H1 (cell line): ENCODE results near the gene SLC22A15. TPM values are rescaled to one million over a fixed set of nuclear protein-coding genes. Genes with fewer than 3 reads are reported as not detected.

ENCODE experiments used
- CTCF ChIA-PET: fragments of 300-600 bp; sonication (Branson Sonifier 250); formaldehyde crosslinking; loops from one replicate; lab custom pipeline; 2021; ENCODE audit not compliant: partially characterized antibody; lab: Charles Lee
- POLR2A ChIA-PET: fragments of 300-600 bp; sonication (Branson Sonifier 250); formaldehyde crosslinking; loops from one replicate; lab custom pipeline; 2021; ENCODE audit warnings: inconsistent platforms; ENCODE audit not compliant: partially characterized antibody; lab: Charles Lee
- DNase-seq, 2 experiments: peaks; one replicate each; pipeline versions ENCODE4 v3.0.0 to v3.0.0-alpha.2; 2010 to 2022; ENCODE audit warnings: low spot score in 2 of 2, low read depth in 1 of 2, mixed read lengths in 1 of 2
- FAIRE-seq: peaks from 2 replicates; lab custom pipeline; 2011; peaks lifted over from hg19 to GRCh38; lab: Jason Lieb, UNC
- H2AFZ ChIP-seq: 2 replicates; pipeline ENCODE4 v1.8.1; 2012; ENCODE audit warnings: low read length, inconsistent platforms
- H2AK5ac ChIP-seq: 2 replicates; pipeline ENCODE4 v1.6.1; 2013; ENCODE audit warnings: low read depth, low read length
- H2BK120ac ChIP-seq: replicated peaks from 2 replicates; pipeline ENCODE3; 2013; ENCODE audit warnings: low read depth, low read length, inconsistent platforms
- H2BK12ac ChIP-seq: 2 replicates; pipeline ENCODE4 v1.6.1; 2013; ENCODE audit warnings: low read depth, low read length
- H2BK15ac ChIP-seq: 2 replicates; pipeline ENCODE4 v1.6.1; 2013; ENCODE audit warnings: low read length
- H2BK20ac ChIP-seq: 2 replicates; pipeline ENCODE4 v1.6.1; 2013; ENCODE audit warnings: low read length
- H2BK5ac ChIP-seq: 2 replicates; pipeline ENCODE4 v1.6.1; 2013; ENCODE audit warnings: low read depth, low read length
- H3K14ac ChIP-seq: 2 replicates; pipeline ENCODE4 v1.6.1; 2013; ENCODE audit warnings: inconsistent platforms; ENCODE audit not compliant: insufficient read length
- H3K18ac ChIP-seq: 2 replicates; pipeline ENCODE4 v1.6.1; 2013; ENCODE audit warnings: low read length; ENCODE audit errors: extremely low read depth
- H3K23ac ChIP-seq: 2 replicates; pipeline ENCODE4 v1.6.1; 2013; ENCODE audit warnings: inconsistent platforms; ENCODE audit not compliant: insufficient read length
- H3K23me2 ChIP-seq: 2 replicates; pipeline ENCODE4 v1.6.1; 2013; ENCODE audit warnings: low read depth, low read length
- H3K27ac ChIP-seq: 2 replicates; pipeline ENCODE4 v1.6.1; 2011; ENCODE audit warnings: low read depth, low read length, inconsistent platforms
- H3K27me3 ChIP-seq, 4 experiments: replicated peaks in 1 of 4; 1 replicate in 1 of 4; 2 replicates in 3 of 4; pipeline versions ENCODE4 v1.6.1 to v1.8.1; 2011 to 2013; ENCODE audit warnings: low read length in 3 of 4, mild to moderate bottlenecking in 3 of 4, inconsistent platforms in 2 of 4, mixed read lengths in 2 of 4, moderate library complexity in 1 of 4; ENCODE audit not compliant: control insufficient read depth in 3 of 4, insufficient read depth in 3 of 4; ENCODE audit errors: extremely low read depth in 1 of 4
- H3K36me3 ChIP-seq, 4 experiments: 2 replicates each; pipeline versions ENCODE4 v1.6.1 to v1.8.1; 2011 to 2013; ENCODE audit warnings: mild to moderate bottlenecking in 4 of 4, low read length in 3 of 4, moderate library complexity in 2 of 4, control low read depth in 1 of 4, inconsistent platforms in 1 of 4; ENCODE audit not compliant: insufficient read depth in 4 of 4, control insufficient read depth in 2 of 4
- H3K4ac ChIP-seq: replicated peaks from 2 replicates; pipeline ENCODE3; 2013; ENCODE audit warnings: low read length, low read depth, mixed read lengths, inconsistent platforms; ENCODE audit not compliant: insufficient read length
- H3K4me1 ChIP-seq, 4 experiments: replicated peaks in 1 of 4; 1 replicate in 1 of 4; 2 replicates in 3 of 4; pipeline versions ENCODE4 v1.6.1 to v1.8.1; 2011 to 2013; ENCODE audit warnings: low read length in 3 of 4, inconsistent platforms in 2 of 4, mixed read lengths in 1 of 4; ENCODE audit not compliant: insufficient read depth in 4 of 4, control insufficient read depth in 3 of 4
- H3K4me2 ChIP-seq, 2 experiments: 2 replicates each; pipeline versions ENCODE4 v1.6.1 to v1.8.1; 2011 to 2013; ENCODE audit warnings: low read depth in 2 of 2, low read length in 2 of 2, control low read depth in 1 of 2, inconsistent platforms in 1 of 2, mild to moderate bottlenecking in 1 of 2; ENCODE audit not compliant: insufficient read depth in 1 of 2
- H3K4me3 ChIP-seq, 4 experiments: fragments of 200-600, 300-600 bp in 1 of 4; sonication (generic), shearing (Covaris generic), sonication (Bioruptor Twin) in 1 of 4; 2 replicates each; pipeline versions ENCODE4 v1.5.1 to v1.8.1; 2011 to 2016; ENCODE audit warnings: low read length in 4 of 4, low read depth in 3 of 4, control low read depth in 2 of 4, inconsistent platforms in 2 of 4, mild to moderate bottlenecking in 2 of 4, mixed read lengths in 1 of 4, moderate library complexity in 1 of 4; ENCODE audit not compliant: insufficient read depth in 2 of 4; ENCODE audit errors: extremely low read depth in 1 of 4
- H3K56ac ChIP-seq: replicated peaks from 2 replicates; pipeline ENCODE3; 2013; ENCODE audit warnings: low read depth, mild to moderate bottlenecking, mixed read lengths, low read length, inconsistent platforms; ENCODE audit not compliant: insufficient read length
- H3K79me1 ChIP-seq: 2 replicates; pipeline ENCODE4 v1.6.1; 2013; ENCODE audit warnings: low read depth, low read length, control low read depth
- H3K79me2 ChIP-seq, 2 experiments: 2 replicates each; pipeline versions ENCODE4 v1.6.1 to v1.8.1; 2012 to 2013; ENCODE audit warnings: low read length in 2 of 2, mild to moderate bottlenecking in 2 of 2, inconsistent platforms in 1 of 2; ENCODE audit not compliant: insufficient read depth in 2 of 2, control insufficient read depth in 1 of 2
- H3K9ac ChIP-seq, 4 experiments: replicated peaks in 1 of 4; 1 replicate in 1 of 4; 2 replicates in 3 of 4; pipeline versions ENCODE4 v1.6.1 to v1.8.1; 2011 to 2013; ENCODE audit warnings: low read depth in 3 of 4, low read length in 3 of 4, control low read depth in 2 of 4, mild to moderate bottlenecking in 2 of 4, moderate library complexity in 2 of 4, inconsistent platforms in 1 of 4; ENCODE audit errors: extremely low read depth in 1 of 4
- H3K9me3 ChIP-seq, 2 experiments: 2 replicates each; pipeline versions ENCODE4 v1.6.1 to v1.8.1; 2012 to 2013; ENCODE audit warnings: mild to moderate bottlenecking in 2 of 2, moderate library complexity in 2 of 2, control low read depth in 1 of 2, inconsistent platforms in 1 of 2, low read depth in 1 of 2, low read length in 1 of 2, mixed read lengths in 1 of 2; ENCODE audit not compliant: insufficient read depth in 2 of 2
- H4K20me1 ChIP-seq, 2 experiments: replicated peaks in 1 of 2; 2 replicates each; pipeline versions ENCODE3 to v1.8.1; 2011 to 2013; ENCODE audit warnings: inconsistent platforms in 2 of 2, low read length in 2 of 2, mild to moderate bottlenecking in 1 of 2; ENCODE audit not compliant: insufficient read depth in 2 of 2, control insufficient read depth in 1 of 2
- H4K5ac ChIP-seq: 2 replicates; pipeline ENCODE4 v1.6.1; 2013; ENCODE audit warnings: low read length, low read depth, mixed read lengths, inconsistent platforms; ENCODE audit not compliant: insufficient read length
- H4K8ac ChIP-seq: 2 replicates; pipeline ENCODE4 v1.8.0; 2013; ENCODE audit warnings: mild to moderate bottlenecking, moderate library complexity, low read length, inconsistent platforms; ENCODE audit not compliant: insufficient read depth; ENCODE audit errors: extremely low read depth
- H4K91ac ChIP-seq: replicated peaks from 2 replicates; pipeline ENCODE3; 2013; ENCODE audit warnings: low read length, mixed read lengths, inconsistent platforms; ENCODE audit not compliant: insufficient read length
- BRCA1 ChIP-seq: IDR thresholded peaks from 2 replicates; pipeline ENCODE4 v1.6.1; 2012; ENCODE audit warnings: low read depth, low read length, improper control_type of control experiment
- CBX8 ChIP-seq: fragments of 300-800, 300-1000 bp; sonication (generic); IDR thresholded peaks from 2 replicates; pipeline ENCODE4 v1.7.1; 2016; ENCODE audit warnings: low read depth, low read length, borderline replicate concordance
- CHD1 ChIP-seq: IDR thresholded peaks from 2 replicates; pipeline ENCODE4 v1.6.1; 2012; ENCODE audit warnings: low read depth, low read length, improper control_type of control experiment
- CHD2 ChIP-seq: IDR thresholded peaks from 2 replicates; pipeline ENCODE4 v1.6.1; 2012; ENCODE audit warnings: low read length, improper control_type of control experiment
- GABPA ChIP-seq: IDR thresholded peaks from 2 replicates; pipeline ENCODE4 v1.6.1; 2011; ENCODE audit warnings: mild to moderate bottlenecking, low read length, moderate library complexity, borderline replicate concordance; ENCODE audit not compliant: insufficient read depth
- JUN ChIP-seq: IDR thresholded peaks from 2 replicates; pipeline ENCODE4 v1.6.1; 2011; ENCODE audit warnings: low read depth, mild to moderate bottlenecking, improper control_type of control experiment, low read length
- KDM4A ChIP-seq: IDR thresholded peaks from one replicate; pipeline ENCODE4 v1.7.1; 2012; ENCODE audit warnings: low read depth, mild to moderate bottlenecking, moderate library complexity, low read length, inconsistent platforms; ENCODE audit not compliant: severe bottlenecking
- NANOG ChIP-seq: IDR thresholded peaks from 2 replicates; pipeline ENCODE4 v1.6.1; 2011; ENCODE audit warnings: low read length, low read depth, mild to moderate bottlenecking, inconsistent platforms; ENCODE audit not compliant: insufficient read depth, poor library complexity, severe bottlenecking
- WGBS, 2 experiments: shearing (Covaris generic) in 1 of 2; methylation state at CpG; one replicate each; pipeline versions ENCODE4 v1.1.6 to v1.1.7; 2013 to 2015; ENCODE audit warnings: low lambda C conversion rate in 2 of 2, mixed read lengths in 2 of 2, inconsistent platforms in 1 of 2, low coverage in 1 of 2, missing lambda C conversion rate in 1 of 2; ENCODE audit not compliant: insufficient replicate concordance in 2 of 2, insufficient coverage in 1 of 2, insufficient read length in 1 of 2; ENCODE audit errors: extremely low coverage in 1 of 2, missing lambda C conversion rate in 1 of 2; 5-methylcytosine and 5-hydroxymethylcytosine counted together
- polyA plus RNA-seq, 7 experiments: library from polyadenylated mRNA; depleted of rRNA in 3 of 7; stranded (reverse) in 5 of 7; unstranded in 2 of 7; fragments of >200 nt in 5 of 7; fragments of 200-250 nt in 2 of 7; gene quantifications; 1 replicate in 5 of 7; 2 replicates in 1 of 7; 4 replicates in 1 of 7; pipeline versions ENCODE4 v1.2.1 to v1.2.3, GENCODE V29; 2011 to 2013; ENCODE audit warnings: missing spikeins in 2 of 7, mixed read lengths in 2 of 7
- total RNA-seq: library from RNA; stranded (reverse); fragmentation: NEBNext Ultra II Directional; extraction: Animal tissue kit (Norgen Biotek cat#: 25700); gene quantifications from 2 replicates; pipeline ENCODE4 v1.2.1, GENCODE V29; 2021
- TF ChIP-seq, protein P1 (sequence below), 3 experiments: IDR thresholded peaks; 1 replicate in 2 of 3; 2 replicates in 1 of 3; pipeline versions ENCODE4 v1.5.1 to v1.6.1; 2011; ENCODE audit warnings: low read length in 3 of 3, mild to moderate bottlenecking in 3 of 3, inconsistent platforms in 2 of 3, low read depth in 1 of 3, moderate library complexity in 1 of 3; ENCODE audit not compliant: insufficient read depth in 1 of 3; ENCODE audit errors: control extremely low read depth in 1 of 3
- TF ChIP-seq, protein P2 (sequence below): IDR thresholded peaks from 2 replicates; pipeline ENCODE4 v1.6.1; 2012; ENCODE audit warnings: low read length, inconsistent platforms

Gene SLC22A15
- total and polyA plus RNA-seq, 2 of the 8 experiments (the other 6 are each of a cell fraction or from before 2014, with no cell fraction given): 3.2 to 3.3 TPM

DNA sequence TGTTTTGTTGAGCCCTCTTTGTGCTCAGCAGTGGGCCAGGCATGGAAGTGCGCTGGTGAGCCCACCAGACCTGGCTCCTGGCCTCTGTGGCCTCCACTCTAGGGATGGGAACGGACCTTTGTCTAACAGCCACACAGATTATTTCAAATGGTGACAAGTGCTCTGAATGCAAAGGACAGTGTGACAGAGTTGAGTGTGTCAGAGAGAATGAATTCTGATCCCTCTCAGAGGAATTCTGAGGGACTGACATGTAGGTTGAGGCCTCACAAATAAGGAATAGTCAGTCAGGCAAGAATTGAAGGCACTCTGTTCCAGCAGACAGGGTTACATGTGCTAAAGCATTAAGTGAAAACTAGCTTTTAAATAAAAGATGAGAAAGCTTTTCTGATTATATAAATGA lies 123.6 kb downstream of the SLC22A15 start:
- Histone ChIP-seq H2BK15ac (no peak overlapping the region), H3K23ac (no peak overlapping the region), H2AFZ (no peak overlapping the region), H3K18ac (no peak overlapping the region), H3K79me1 (no peaks in the 10 kb centered on the region), H3K23me2 (no peaks in the 10 kb centered on the region), H4K5ac (no peak overlapping the region), H4K20me1 (no peaks in the 10 kb centered on the region), H2BK12ac (no peak overlapping the region), H3K9me3 (0 out of 4 replicates have a peak, but pooled peaks cover 0 to 4% of the 10 kb centered on the region in 2 experiments), H2BK5ac (no peak overlapping the region), H3K4me3 (no peak overlapping the region), H2AK5ac (no peak overlapping the region), H2BK120ac (no peak overlapping the region), H3K79me2 (no peaks in the 10 kb centered on the region), H4K91ac (no peak overlapping the region), H3K4me2 (no peak overlapping the region), H4K8ac (no peak overlapping the region), H3K4me1 (no peaks in the 10 kb centered on the region), H3K27me3 (no peaks in the 10 kb centered on the region), H3K27ac (no peak overlapping the region), H3K4ac (no peak overlapping the region), H3K14ac (no peak overlapping the region), H3K9ac (no peak overlapping the region), H3K56ac (no peak overlapping the region), H3K36me3 (no peaks in the 10 kb centered on the region), H2BK20ac (no peak overlapping the region)
- no peak for FAIRE-seq
- 98% methylated on average over 2 of the region's 2 CpGs; no CpG with 5 or more reads in 1 of the 2 experiments for WGBS, 2 experiments
- DNase-seq: no peak
- ChIA-PET POLR2A (no interaction called here), CTCF (interaction anchor here (0.6 kb wide), 1 partner anchor 14 kb away, joined by 3 read pairs; no protein-coding TSS in a partner anchor)
- TF ChIP-seq CHD2 (no peak), JUN (no peak), CBX8 (no peak), KDM4A (no peak), GABPA (no peak), BRCA1 (no peak), CHD1 (no peak), NANOG (no peak)
- TF ChIP-seq, protein P1, sequence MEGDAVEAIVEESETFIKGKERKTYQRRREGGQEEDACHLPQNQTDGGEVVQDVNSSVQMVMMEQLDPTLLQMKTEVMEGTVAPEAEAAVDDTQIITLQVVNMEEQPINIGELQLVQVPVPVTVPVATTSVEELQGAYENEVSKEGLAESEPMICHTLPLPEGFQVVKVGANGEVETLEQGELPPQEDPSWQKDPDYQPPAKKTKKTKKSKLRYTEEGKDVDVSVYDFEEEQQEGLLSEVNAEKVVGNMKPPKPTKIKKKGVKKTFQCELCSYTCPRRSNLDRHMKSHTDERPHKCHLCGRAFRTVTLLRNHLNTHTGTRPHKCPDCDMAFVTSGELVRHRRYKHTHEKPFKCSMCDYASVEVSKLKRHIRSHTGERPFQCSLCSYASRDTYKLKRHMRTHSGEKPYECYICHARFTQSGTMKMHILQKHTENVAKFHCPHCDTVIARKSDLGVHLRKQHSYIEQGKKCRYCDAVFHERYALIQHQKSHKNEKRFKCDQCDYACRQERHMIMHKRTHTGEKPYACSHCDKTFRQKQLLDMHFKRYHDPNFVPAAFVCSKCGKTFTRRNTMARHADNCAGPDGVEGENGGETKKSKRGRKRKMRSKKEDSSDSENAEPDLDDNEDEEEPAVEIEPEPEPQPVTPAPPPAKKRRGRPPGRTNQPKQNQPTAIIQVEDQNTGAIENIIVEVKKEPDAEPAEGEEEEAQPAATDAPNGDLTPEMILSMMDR (IDR thresholded peaks at IDR 0.05; ENCODE audit: control extremely low read depth in 1 of 3, insufficient read depth in 1 of 3, low read depth in 1 of 3, low read length in 3 of 3): no peak
- TF ChIP-seq, protein P2, sequence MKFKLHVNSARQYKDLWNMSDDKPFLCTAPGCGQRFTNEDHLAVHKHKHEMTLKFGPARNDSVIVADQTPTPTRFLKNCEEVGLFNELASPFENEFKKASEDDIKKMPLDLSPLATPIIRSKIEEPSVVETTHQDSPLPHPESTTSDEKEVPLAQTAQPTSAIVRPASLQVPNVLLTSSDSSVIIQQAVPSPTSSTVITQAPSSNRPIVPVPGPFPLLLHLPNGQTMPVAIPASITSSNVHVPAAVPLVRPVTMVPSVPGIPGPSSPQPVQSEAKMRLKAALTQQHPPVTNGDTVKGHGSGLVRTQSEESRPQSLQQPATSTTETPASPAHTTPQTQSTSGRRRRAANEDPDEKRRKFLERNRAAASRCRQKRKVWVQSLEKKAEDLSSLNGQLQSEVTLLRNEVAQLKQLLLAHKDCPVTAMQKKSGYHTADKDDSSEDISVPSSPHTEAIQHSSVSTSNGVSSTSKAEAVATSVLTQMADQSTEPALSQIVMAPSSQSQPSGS: no peak
